ENCODE measurements around the gene ANKMY1. TPM values are rescaled to one million over a fixed set of nuclear protein-coding genes. Genes with fewer than 3 reads are reported as not detected.

ANKMY1 gene
- total RNA-seq, 1 donor from 2014 or later = 13.0 TPM

DNA sequence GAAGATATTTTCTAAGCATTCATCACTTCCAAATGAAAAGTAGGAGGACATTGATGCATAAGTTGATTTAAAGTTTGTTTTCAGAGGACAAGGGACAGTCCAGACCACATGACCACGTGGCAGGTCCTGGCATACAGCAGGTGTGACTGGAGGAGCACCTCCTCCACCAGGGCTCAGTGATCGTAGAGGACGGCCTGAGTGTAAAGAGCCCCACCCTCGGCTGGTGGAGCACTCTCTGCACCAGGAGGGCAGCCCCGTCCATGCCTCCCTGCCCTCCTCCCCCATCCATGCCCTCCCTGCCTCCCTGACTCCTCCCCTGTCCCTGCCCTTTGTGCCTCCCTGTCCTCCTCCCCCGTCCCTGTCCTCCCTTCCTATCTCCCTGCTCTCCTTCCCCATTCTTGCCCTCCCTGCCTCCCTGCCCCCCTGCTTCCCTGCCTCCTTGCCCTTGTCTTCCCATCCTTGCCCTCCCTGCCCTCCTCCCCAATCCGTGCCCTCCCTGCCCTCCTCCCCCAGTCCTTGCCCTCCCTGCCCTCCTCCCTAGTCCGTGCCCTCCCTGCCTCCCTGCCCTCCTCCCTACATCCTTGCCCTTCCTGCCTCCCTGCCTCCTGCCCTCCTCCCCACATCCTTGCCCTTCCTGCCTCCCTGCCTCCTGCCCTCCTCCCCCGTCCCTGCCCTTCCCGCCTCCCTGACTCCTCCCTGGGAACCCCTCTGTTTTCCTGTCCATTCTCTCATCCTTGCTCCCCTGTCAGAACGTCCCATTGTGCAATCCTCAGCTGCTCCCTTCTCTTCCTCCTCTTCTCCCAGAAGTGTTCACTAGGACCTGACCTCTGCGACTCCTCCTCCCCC, 47.9 kb downstream of the ANKMY1 start:
- H3K36me3 Mint-ChIP-seq (ENCODE audit: low read depth) = peaks cover 9% of the 10 kb centered on the region
- TF ChIP-seq, protein P1, sequence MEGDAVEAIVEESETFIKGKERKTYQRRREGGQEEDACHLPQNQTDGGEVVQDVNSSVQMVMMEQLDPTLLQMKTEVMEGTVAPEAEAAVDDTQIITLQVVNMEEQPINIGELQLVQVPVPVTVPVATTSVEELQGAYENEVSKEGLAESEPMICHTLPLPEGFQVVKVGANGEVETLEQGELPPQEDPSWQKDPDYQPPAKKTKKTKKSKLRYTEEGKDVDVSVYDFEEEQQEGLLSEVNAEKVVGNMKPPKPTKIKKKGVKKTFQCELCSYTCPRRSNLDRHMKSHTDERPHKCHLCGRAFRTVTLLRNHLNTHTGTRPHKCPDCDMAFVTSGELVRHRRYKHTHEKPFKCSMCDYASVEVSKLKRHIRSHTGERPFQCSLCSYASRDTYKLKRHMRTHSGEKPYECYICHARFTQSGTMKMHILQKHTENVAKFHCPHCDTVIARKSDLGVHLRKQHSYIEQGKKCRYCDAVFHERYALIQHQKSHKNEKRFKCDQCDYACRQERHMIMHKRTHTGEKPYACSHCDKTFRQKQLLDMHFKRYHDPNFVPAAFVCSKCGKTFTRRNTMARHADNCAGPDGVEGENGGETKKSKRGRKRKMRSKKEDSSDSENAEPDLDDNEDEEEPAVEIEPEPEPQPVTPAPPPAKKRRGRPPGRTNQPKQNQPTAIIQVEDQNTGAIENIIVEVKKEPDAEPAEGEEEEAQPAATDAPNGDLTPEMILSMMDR (conservative IDR thresholded peaks at IDR 0.05) = no peak
- no peaks in the 10 kb centered on the region for H3K9me3 Mint-ChIP-seq
- H3K27me3 Mint-ChIP-seq (ENCODE audit: low read depth) = no peaks in the 10 kb centered on the region
- no peak overlapping the region for H3K4me3 Mint-ChIP-seq
- peaks cover 4% of the 10 kb centered on the region for H3K4me1 Mint-ChIP-seq
- peak overlapping the region; percentile 29 for H3K27ac Mint-ChIP-seq (ENCODE audit: unreplicated experiment)
- no peak for DNase-seq (ENCODE audit: low read depth, low spot score)

DNA sequence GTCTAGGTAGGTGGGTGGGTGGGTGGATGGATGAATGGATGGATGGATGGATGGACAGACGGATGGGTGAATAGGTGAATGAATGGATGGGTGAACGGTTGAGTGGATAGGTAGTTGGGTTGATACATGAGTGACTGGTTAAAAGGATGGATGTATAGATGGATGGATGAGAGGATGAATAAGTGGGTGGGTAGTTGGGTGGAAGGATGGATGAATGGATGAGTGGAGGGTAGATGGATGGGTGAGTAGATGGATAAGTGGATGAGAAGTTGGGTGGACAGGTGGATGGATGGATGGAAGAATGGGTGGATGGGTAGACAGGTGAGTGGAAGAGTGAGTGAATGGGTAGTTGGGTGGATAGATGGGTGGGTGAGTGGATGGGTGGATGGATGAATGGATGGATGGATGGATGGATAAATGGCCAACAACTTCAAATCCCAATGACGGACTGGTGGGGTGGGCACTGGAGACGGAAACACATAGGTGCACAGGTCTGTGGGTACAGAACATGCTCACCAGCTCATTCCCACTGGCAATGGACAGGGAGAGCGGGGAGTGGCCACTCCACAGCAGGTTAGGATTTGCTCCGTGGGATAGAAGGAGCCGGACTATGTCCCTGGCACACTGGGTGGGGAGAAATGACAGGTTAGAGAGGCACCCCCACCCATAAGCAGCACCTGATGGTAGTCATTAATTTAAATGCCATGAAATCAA, 48.8 kb downstream of the ANKMY1 start:
- TF ChIP-seq, protein P1 (conservative IDR thresholded peaks at IDR 0.05) = no peak
- no peaks in the 10 kb centered on the region for H3K9me3 Mint-ChIP-seq
- H3K4me3 Mint-ChIP-seq = no peak overlapping the region
- H3K4me1 Mint-ChIP-seq = peaks cover 2% of the 10 kb centered on the region
- H3K27ac Mint-ChIP-seq (ENCODE audit: unreplicated experiment) = no peak overlapping the region
- no peaks in the 10 kb centered on the region for H3K27me3 Mint-ChIP-seq (ENCODE audit: low read depth)
- peaks cover 9% of the 10 kb centered on the region for H3K36me3 Mint-ChIP-seq (ENCODE audit: low read depth)
- no peak for DNase-seq (ENCODE audit: low read depth, low spot score)

DNA sequence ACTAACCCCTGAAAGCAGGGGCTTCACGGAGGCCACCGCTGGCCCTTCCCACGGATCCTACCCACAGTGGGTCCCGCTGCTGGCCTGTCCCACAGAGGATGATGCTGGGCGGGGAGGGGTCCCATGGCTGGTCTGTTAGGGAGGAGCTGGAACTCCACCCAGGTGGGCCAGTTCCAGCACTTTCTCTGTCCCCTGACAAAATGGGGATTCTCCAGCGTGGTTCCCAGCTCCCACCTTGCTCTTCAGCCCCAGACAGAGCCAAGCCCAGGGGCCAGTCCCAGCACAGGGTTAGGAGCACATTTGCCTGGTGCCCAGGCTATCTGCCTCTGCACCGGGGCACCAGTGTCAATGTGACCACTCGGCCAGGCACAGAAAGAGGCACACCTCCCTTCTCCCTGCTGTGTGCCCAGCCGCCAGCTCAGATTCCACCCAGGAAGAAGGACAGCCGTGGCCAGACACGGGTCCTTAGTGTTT, 50.0 kb downstream of the ANKMY1 start:
- H3K9me3 Mint-ChIP-seq = no peaks in the 10 kb centered on the region
- TF ChIP-seq, protein P1 (conservative IDR thresholded peaks at IDR 0.05) = no peak
- peaks cover 9% of the 10 kb centered on the region for H3K36me3 Mint-ChIP-seq (ENCODE audit: low read depth)
- H3K4me1 Mint-ChIP-seq = no peaks in the 10 kb centered on the region
- no peaks in the 10 kb centered on the region for H3K27me3 Mint-ChIP-seq (ENCODE audit: low read depth)
- no peak for DNase-seq (ENCODE audit: low read depth, low spot score)
- H3K4me3 Mint-ChIP-seq = no peak overlapping the region
- no peak overlapping the region for H3K27ac Mint-ChIP-seq (ENCODE audit: unreplicated experiment)

DNA sequence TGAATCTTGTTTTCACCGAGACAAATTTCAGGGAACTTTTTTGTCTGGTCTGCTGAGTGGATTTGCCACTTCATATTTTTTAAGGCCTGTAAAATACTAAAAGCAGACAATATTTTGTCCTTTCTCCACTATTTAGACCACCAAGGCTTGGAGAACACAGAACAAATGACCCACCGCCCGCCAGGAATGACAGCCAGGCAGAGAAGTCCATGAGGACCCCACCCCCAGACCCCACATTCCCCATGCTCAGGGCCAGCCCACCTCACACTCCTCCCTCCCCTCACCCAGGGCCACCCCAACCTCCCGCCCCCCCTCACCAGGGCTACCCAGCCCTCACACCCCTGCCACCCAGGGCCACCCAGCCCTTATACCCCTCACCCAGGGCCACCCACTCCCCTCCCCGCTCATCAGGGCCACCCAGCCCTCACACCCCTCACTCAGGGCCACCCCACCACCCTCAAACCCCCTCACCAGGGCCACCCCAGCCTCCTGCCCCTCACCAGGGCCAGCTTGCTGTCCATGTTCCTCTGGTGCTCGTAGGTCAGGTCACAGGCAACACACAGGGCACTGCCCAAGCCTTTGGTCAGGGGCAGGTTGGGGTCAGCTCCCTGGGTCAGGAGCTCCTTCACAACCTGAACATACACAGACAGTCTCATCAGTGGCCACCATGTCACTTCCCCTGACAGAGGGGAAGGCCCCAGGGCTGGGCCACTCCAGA, 50.6 kb downstream of the ANKMY1 start:
- no peak for DNase-seq (ENCODE audit: low read depth, low spot score)
- Mint-ChIP-seq H3K4me1 (no peaks in the 10 kb centered on the region), H3K9me3 (no peaks in the 10 kb centered on the region), H3K27ac (ENCODE audit: unreplicated experiment) (no peak overlapping the region), H3K27me3 (ENCODE audit: low read depth) (no peaks in the 10 kb centered on the region), H3K36me3 (ENCODE audit: low read depth) (peaks cover 9% of the 10 kb centered on the region), H3K4me3 (no peak overlapping the region)
- TF ChIP-seq, protein P1 (conservative IDR thresholded peaks at IDR 0.05) = no peak

DNA sequence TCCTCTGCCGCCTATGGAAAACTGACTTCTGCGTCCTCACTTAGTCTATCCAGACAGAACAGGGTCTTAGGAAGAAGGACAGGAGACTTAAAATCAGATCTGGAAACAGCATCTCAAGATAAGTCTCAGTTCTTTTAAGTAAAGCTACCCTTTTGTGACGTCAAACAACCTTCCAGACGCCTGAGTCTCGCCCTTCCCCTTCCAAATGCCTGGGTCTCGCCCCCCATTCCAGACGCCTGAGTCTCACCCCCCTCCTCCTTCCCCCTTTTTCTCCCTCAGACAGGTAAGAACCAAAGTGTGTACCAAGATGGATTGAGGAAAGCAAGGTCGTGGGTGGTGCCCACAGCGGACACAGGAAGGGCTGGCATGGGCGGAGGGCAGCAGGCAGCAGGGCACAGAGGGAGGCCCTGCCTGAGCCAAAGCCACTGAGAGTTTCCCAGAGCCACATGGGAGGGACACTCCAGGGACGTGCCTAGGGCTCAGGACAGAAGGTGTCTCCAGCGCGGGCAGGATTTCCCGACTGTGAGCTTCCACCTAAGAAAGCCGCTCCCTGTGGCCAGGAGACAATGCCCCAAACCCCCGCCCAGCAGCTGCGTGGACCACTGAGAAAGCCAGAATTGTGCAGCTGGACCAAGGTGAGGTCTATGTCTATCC, 51.3 kb downstream of the ANKMY1 start:
- Mint-ChIP-seq H3K36me3 (ENCODE audit: low read depth) (peaks cover 9% of the 10 kb centered on the region), H3K9me3 (no peaks in the 10 kb centered on the region), H3K4me3 (no peak overlapping the region), H3K4me1 (no peaks in the 10 kb centered on the region), H3K27ac (ENCODE audit: unreplicated experiment) (no peak overlapping the region), H3K27me3 (ENCODE audit: low read depth) (no peaks in the 10 kb centered on the region)
- no peak for DNase-seq (ENCODE audit: low read depth, low spot score)
- TF ChIP-seq, protein P1 (conservative IDR thresholded peaks at IDR 0.05) = no peak

All from neural crest cell (in vitro differentiated cells).